Esophagus squamous epithelium (tissue), 4 donors: Measurements from ENCODE around the gene RIC8A.
"Not testable (repeated sequence)": the region's sequence is repeated elsewhere in the genome, so short reads cannot be mapped to it uniquely, and the experiment has no call there.

Source experiments
- CTCF ChIP-seq, 6 experiments: fragments of 450-650 bp in 4 of 6; fragments of 200-600 bp in 2 of 6; sonication (generic) in 2 of 6; IDR thresholded peaks; one replicate each; pipeline ENCODE4 v1.5.1; 2016 to 2019; ENCODE audit warnings: antibody characterized with exemption in 6 of 6, mild to moderate bottlenecking in 4 of 6, moderate library complexity in 4 of 6
- POLR2A ChIP-seq, 4 donors: fragments of 450-650 bp; IDR thresholded peaks; one replicate each; pipeline ENCODE4 v1.6.1; 2017; ENCODE audit warnings: antibody characterized with exemption in 4 of 4, mild to moderate bottlenecking in 4 of 4, moderate library complexity in 3 of 4

DNA sequence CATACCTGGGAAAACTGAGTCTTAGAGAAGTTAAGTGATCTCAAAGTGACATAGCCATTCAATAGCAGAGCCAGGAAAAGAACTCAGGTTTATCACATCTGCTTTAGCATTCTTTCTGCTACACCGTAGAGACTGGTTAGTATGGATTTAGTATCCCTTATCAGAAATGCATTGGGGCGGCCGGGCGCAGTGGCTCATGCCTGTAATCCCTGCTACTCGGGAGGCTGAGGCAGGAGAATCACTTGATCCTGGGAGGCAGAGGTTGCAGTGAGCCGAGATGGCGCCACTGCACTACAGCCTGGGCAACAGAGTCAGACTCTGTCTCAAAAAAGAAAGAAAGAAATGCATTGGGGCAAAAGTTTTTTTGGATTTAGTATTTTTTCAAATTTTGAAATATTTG is 30.8 kb downstream of the RIC8A start:
- TF ChIP-seq POLR2A, CTCF (IDR thresholded peaks at IDR 0.05): not testable (repeated sequence)
